ENCODE measurements around the gene DBR1.

The DBR1 gene, protein sequence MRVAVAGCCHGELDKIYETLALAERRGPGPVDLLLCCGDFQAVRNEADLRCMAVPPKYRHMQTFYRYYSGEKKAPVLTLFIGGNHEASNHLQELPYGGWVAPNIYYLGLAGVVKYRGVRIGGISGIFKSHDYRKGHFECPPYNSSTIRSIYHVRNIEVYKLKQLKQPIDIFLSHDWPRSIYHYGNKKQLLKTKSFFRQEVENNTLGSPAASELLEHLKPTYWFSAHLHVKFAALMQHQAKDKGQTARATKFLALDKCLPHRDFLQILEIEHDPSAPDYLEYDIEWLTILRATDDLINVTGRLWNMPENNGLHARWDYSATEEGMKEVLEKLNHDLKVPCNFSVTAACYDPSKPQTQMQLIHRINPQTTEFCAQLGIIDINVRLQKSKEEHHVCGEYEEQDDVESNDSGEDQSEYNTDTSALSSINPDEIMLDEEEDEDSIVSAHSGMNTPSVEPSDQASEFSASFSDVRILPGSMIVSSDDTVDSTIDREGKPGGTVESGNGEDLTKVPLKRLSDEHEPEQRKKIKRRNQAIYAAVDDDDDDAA

GRCh38 chr3:138174421-138175131 lies at the start of gene DBR1:
DBR1 (minus strand) TSS chr3:138174921; CDS start chr3:138174795, 126 bp downstream.
- TF ChIP-seq, protein P1, sequence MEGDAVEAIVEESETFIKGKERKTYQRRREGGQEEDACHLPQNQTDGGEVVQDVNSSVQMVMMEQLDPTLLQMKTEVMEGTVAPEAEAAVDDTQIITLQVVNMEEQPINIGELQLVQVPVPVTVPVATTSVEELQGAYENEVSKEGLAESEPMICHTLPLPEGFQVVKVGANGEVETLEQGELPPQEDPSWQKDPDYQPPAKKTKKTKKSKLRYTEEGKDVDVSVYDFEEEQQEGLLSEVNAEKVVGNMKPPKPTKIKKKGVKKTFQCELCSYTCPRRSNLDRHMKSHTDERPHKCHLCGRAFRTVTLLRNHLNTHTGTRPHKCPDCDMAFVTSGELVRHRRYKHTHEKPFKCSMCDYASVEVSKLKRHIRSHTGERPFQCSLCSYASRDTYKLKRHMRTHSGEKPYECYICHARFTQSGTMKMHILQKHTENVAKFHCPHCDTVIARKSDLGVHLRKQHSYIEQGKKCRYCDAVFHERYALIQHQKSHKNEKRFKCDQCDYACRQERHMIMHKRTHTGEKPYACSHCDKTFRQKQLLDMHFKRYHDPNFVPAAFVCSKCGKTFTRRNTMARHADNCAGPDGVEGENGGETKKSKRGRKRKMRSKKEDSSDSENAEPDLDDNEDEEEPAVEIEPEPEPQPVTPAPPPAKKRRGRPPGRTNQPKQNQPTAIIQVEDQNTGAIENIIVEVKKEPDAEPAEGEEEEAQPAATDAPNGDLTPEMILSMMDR (IDR thresholded peaks at IDR 0.05; ENCODE audit: low read depth, low read length, missing control alignments), result no peak
- H3K4me3 ChIP-seq (ENCODE audit: low read depth, low read length), result peak within 1 kb of the TSS; percentile 87
- DNase-seq (ENCODE audit: low read depth), result peak; percentile 65
- in situ Hi-C loops (cut with HindIII; ENCODE audit: low sequenced_read_pairs), result no loop called here

GRCh38 chr3:138222942-138223287 lies 48.2 kb upstream of the DBR1 start:
- DNase-seq (ENCODE audit: low read depth), result no peak
- H3K4me3 ChIP-seq (ENCODE audit: low read depth, low read length), result no peak overlapping the region
- TF ChIP-seq, protein P1 (IDR thresholded peaks at IDR 0.05; ENCODE audit: low read depth, low read length, missing control alignments), result no peak
- in situ Hi-C loops (cut with HindIII; ENCODE audit: low sequenced_read_pairs), result no loop called here

DNA sequence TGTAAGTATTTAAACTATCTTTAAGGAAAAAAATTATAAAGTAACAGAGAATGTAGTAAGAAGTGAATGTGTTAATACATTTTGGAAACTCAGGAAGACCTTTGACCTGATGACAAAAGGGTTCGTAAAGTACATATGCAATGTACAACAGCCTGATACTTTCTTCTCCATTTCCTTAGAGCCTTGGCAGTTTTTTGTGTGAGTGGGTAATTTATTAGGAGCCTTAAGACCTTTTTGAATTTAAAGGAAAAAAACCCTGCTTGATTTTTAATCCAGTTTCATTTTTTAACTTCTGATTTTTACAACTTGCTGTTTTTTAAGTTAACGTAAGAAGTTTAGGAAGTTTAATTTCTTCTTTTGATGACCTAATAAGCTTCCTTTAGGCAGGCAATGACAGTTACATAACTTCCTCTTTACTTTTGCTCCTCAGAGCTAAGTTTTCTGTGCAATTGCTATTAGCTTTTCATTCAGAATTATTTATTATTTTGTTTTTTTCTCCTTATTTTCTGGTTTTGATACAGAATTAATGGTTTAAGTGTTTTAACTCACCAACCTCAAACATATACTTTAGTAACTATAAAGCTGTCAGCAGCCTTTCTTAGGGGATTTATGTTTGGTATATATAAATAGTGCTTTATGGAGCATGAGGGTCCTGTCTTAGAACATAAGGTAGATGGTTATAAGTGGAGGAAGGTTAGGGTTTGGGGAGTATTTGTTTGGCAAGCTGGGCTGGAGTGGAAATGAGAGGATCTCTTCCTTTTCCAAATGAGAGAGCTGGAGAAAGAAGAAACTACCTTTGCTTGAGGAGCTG lies 47.6 kb upstream of the DBR1 start:
- in situ Hi-C loops (cut with HindIII; ENCODE audit: low sequenced_read_pairs), result no loop called here
- no peak overlapping the region for H3K4me3 ChIP-seq (ENCODE audit: low read depth, low read length)
- DNase-seq (ENCODE audit: low read depth), result no peak
- TF ChIP-seq, protein P1 (IDR thresholded peaks at IDR 0.05; ENCODE audit: low read depth, low read length, missing control alignments), result no peak

GRCh38 chr3:138220788-138221187 lies 46.1 kb upstream of the DBR1 start:
- H3K4me3 ChIP-seq (ENCODE audit: low read depth, low read length), result no peak overlapping the region
- in situ Hi-C loops (cut with HindIII; ENCODE audit: low sequenced_read_pairs), result no loop called here
- no peak for DNase-seq (ENCODE audit: low read depth)
- TF ChIP-seq, protein P1 (IDR thresholded peaks at IDR 0.05; ENCODE audit: low read depth, low read length, missing control alignments), result no peak

DNA sequence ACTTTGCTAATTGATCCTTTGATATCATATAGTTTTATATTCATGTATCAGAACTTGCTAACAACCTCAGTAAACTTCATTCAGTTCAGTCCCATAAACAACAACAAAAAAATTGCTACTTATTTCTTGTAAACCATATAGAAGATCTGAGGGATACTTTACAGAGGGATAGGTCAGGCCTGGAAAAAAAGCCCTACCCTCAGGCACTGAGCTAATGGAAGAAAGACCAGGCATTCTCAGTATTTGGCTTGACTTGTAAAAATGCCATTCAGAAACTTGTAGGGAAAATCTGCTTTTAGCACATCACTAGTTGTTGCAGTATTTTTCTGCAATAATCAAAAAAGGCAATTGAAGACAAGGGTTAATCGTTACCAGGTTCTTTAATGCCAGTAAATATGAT lies 45.5 kb upstream of the DBR1 start:
- no peak overlapping the region for H3K4me3 ChIP-seq (ENCODE audit: low read depth, low read length)
- TF ChIP-seq, protein P1 (IDR thresholded peaks at IDR 0.05; ENCODE audit: low read depth, low read length, missing control alignments), result no peak
- DNase-seq (ENCODE audit: low read depth), result no peak
- in situ Hi-C loops (cut with HindIII; ENCODE audit: low sequenced_read_pairs), result no loop called here

DNA sequence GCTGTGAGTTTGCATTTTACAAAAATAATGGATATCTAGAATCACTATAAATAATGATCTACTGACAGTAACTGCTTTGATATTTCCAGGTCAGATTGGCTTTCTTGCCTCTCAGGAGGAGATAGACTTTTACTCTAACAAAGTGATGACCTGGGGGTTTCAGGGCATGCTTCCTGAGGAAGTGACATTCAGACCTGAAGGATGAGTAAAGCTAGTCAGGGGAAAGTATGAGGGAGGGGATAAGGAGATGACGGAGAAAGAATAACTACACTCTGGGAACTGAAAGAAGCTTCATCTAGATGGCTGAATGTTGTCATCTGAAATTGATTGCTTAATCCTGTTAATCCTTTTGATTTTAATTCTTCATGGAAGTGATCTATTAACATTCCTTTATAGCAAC lies 44.5 kb upstream of the DBR1 start:
- H3K4me3 ChIP-seq (ENCODE audit: low read depth, low read length), result no peak overlapping the region
- TF ChIP-seq, protein P1 (IDR thresholded peaks at IDR 0.05; ENCODE audit: low read depth, low read length, missing control alignments), result no peak
- in situ Hi-C loops (cut with HindIII; ENCODE audit: low sequenced_read_pairs), result no loop called here
- no peak for DNase-seq (ENCODE audit: low read depth)

Measured in astrocyte of the cerebellum (primary cell).